LNCAP (cell line): ENCODE data around the gene ACVRL1.

Experiments used
- TF ChIP-seq, protein P1 (sequence below): fragments of 450-650 bp; IDR thresholded peaks from 2 replicates; pipeline ENCODE4 v1.5.1; 2017; ENCODE audit warnings: mild to moderate bottlenecking

Gene ACVRL1

DNA sequence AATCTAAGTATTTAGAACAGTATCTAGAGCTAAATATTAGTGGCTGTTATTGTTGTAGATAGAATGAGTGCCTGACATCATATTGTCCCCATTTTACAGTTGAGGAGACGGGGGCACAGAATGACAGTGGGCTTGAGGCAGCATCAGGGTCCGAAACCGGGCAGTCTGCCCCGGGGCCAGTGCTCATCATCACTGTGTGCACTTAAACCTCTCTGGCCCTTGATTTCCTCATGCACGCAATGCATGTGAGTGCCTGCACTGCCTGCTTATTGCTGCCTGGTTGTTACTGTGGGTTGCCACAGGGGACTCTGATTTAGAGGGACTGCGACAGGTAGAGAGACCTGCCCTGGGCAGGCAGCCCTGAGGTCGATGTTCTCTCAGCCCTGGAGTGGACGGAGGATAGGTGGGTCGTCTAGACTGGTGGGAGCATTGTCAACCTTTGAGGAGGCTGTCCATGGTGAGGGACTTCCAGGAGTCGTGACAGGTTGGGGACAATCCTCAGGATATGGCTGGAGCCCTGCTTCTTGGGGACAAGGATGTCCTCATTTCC is 9.8 kb downstream of the ACVRL1 start:
- TF ChIP-seq, protein P1, sequence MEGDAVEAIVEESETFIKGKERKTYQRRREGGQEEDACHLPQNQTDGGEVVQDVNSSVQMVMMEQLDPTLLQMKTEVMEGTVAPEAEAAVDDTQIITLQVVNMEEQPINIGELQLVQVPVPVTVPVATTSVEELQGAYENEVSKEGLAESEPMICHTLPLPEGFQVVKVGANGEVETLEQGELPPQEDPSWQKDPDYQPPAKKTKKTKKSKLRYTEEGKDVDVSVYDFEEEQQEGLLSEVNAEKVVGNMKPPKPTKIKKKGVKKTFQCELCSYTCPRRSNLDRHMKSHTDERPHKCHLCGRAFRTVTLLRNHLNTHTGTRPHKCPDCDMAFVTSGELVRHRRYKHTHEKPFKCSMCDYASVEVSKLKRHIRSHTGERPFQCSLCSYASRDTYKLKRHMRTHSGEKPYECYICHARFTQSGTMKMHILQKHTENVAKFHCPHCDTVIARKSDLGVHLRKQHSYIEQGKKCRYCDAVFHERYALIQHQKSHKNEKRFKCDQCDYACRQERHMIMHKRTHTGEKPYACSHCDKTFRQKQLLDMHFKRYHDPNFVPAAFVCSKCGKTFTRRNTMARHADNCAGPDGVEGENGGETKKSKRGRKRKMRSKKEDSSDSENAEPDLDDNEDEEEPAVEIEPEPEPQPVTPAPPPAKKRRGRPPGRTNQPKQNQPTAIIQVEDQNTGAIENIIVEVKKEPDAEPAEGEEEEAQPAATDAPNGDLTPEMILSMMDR, result no peak

DNA sequence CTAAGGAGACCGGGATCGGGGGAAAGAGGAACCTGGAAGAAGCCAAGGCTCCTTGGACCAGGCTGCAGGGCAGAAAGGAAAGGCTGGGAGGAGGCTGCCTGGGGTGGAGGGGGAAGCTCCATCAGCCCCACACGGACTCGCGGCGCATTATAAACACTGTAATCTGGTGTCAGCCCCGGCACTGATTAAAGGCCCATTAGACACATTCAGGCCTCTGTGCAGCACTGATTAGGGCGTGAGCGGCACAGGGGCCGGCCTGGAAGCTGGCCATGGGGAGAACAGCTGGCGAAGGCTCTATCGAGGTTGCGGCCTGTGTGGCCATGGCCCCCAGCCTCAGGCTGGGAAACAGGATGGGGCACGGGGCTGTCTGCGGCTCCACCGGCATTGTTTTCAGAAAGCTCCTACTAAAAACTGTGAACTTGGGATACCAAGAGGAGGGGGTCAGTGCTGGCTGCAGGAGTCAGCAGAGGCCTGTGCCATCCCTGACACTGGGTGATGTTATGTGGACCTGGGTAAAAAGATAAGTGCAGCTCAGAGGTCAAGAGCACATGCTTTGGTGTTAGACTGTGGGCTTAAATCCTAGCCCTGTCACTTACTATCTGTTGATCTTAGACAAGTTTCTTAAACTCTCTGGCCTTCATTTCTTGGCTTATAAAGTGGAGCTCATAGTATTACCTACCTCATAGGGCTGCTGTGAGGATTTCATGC is 10.6 kb downstream of the ACVRL1 start:
- TF ChIP-seq, protein P1, result no peak

DNA sequence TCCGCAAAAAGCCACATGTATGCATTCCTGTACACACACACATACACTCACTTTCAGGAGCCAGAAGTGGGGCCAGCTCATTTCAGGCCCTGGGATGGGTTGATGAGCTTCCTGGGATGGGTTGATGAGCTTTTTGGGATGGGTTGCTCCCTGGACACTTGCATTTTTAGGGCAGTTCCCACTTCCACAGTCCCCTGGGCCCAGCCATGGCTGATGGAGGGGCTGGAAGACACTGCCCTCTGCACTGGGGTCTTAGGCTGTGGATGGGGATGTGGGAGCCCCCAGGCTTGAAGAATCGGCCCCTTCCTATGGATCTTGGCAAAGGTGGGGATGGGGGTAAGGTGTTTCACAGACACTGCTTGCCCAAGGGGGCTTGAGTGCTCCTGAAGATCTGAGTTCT is 12.7 kb downstream of the ACVRL1 start:
- TF ChIP-seq, protein P1, result no peak

DNA sequence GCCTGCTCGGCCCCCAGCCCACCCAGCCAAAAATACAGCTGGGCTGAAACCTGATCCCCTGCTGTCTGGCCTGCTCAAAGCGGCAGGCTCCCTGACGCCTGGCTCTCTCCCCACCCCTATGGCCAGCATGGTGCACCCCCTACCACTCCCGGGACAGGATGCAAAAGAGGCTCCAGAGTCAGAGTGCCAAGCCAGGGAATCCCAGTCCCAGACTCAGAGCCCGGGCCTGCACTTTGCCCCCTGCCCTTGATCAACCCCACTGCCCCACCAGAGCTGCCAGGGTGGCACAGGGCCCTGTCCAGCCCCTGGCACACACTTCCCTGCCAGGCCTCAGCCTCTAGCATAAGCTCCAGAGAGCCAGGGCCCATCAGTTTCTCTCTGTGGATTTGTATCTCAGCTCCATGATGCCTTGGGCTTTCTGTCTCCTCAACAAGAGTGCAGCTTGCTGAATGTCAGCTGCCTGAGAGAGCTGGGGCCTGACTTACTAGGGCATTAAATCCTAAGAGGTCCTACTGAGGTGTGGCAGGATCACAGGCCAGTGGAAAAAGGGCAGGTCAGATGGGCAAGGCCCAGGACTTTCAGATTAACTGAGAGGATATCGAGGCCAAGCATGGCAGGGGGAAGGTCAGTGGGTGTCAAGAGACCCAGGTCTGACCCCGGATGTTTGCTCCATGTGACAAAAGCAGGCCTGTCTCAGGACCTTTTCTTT is 13.9 kb downstream of the ACVRL1 start:
- TF ChIP-seq, protein P1, result no peak

DNA sequence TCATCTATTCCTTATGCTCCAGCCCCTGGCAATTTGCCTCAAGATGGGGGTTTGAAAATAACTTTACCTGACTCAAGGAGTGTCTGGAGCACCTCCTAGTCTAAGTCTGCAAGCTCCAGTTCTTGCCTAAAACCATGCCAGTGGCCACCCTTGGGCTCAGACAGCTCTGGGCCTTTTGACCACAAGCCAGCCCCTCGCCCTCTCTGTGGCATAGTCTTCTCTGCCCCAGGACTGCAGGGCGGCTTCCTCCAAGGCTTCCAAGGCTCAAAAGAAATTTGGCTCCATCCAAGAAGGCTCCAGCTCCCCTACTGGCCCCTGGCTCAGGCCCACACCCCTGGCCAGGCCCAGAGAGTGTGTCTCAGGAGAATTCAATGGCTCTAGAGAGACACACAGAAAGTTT is 14.8 kb downstream of the ACVRL1 start:
- TF ChIP-seq, protein P1, result no peak

DNA sequence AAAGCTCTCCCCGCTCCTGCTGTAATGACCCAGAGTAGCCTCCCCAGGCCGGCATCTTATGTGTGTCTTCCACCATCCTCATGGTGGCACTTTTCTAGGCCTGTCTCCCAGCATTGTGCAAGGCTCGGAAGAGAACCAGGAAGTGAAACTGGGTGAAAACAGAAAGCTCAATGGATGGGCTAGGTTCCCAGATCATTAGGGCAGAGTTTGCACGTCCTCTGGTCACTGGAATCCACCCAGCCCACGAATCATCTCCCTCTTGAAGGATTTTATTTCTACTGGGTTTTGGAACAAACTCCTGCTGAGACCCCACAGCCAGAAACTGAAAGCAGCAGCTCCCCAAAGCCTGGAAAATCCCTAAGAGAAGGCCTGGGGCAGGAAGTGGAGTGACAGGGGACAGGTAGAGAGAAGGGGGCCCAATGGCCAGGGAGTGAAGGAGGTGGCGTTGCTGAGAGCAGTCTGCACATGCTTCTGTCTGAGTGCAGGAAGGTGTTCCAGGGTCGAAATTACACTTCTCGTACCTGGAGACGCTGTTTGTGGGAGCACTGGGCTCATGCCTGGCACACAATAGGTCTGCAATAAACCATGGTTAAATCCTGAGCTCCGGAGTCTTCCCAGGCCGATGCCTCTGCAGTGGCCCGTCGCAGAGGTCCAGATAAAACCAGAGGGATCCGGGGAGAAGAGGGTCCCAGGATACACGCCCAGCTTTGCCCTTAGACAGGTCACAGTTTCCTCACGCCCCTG is 15.6 kb downstream of the ACVRL1 start:
- TF ChIP-seq, protein P1, result no peak

DNA sequence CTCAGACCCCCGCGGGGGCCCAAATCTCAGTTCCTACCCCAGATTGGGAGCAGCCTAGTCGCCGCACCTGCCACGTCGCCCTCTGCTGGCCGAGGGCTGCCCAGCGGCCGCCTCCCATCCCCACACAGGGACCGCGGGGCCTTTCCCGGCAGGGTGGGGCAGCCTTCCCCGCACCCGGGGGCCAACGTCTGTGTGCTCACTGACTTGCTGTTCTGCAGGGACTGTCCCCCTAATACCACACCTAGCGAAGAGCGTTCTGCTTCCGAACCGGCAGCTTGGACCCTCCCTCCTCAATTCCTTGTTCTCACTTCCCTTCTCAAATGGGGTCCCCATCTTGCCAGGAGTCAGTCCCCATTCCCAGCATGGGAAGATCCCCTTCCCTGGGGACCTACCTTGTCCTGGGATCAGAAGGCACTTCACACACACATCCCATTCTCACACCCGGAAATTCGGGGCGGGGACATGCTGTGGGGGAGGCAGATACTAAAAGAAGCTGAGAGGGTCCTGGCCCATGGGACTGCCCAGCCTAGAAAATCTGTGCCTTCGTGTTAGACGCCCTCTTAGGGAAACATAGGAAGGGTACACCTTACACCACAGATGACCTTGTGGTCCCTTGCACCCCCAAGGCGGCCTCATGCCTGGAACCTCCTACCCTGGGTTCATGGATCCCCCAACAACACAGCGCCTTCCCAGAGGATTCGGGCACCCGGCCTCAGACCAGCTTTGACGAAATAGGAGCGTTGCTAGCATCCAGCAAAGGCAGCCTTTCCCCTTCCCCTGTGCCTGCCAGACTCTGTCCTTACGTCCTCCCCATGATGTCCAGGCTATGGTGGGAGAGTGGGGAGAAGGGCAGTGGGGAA is 16.4 kb downstream of the ACVRL1 start:
- TF ChIP-seq, protein P1, result peak; percentile 51
